Astrocyte of the cerebellum (primary cell): Measurements from ENCODE around the gene PCDHAC2.

Source experiments
- DNase-seq: peaks from one replicate; pipeline ENCODE4 v3.0.0-alpha.2; 2011; ENCODE audit warnings: low read depth
- H3K4me3 ChIP-seq: 2 replicates; pipeline ENCODE4 v1.5.1; 2011; ENCODE audit warnings: mild to moderate bottlenecking, low read depth, low read length, moderate library complexity
- CTCF ChIP-seq: IDR thresholded peaks from 2 replicates; pipeline ENCODE4 v1.5.1; 2012; ENCODE audit warnings: low read length, low read depth, moderate library complexity, mild to moderate bottlenecking; ENCODE audit errors: missing control alignments
- in situ Hi-C: cut with HindIII; loops from 2 replicates; pipeline ENCODE4 v1.10.0; 2017; ENCODE audit warnings: low sequenced_read_pairs

The PCDHAC2 gene

GRCh38 chr5:140978983-140979382, 12.7 kb downstream of the PCDHAC2 start:
- H3K4me3 ChIP-seq: no peak overlapping the region
- in situ Hi-C loops: no loop called here
- no peak for TF ChIP-seq CTCF
- DNase-seq: no peak

GRCh38 chr5:140982083-140982716, 15.9 kb downstream of the PCDHAC2 start:
- TF ChIP-seq CTCF: no peak
- in situ Hi-C loops: no loop called here
- H3K4me3 ChIP-seq: no peak overlapping the region
- no peak for DNase-seq

GRCh38 chr5:140986117-140986521, 19.8 kb downstream of the PCDHAC2 start:
- in situ Hi-C loops: no loop called here
- TF ChIP-seq CTCF: no peak
- DNase-seq: no peak
- H3K4me3 ChIP-seq: no peak overlapping the region

GRCh38 chr5:140988100-140988499, 21.8 kb downstream of the PCDHAC2 start:
- in situ Hi-C loops: no loop called here
- no peak for TF ChIP-seq CTCF
- no peak overlapping the region for H3K4me3 ChIP-seq
- DNase-seq: no peak

GRCh38 chr5:140988608-140989007, 22.3 kb downstream of the PCDHAC2 start:
- no peak overlapping the region for H3K4me3 ChIP-seq
- no peak for TF ChIP-seq CTCF
- in situ Hi-C loops: no loop called here
- DNase-seq: no peak

GRCh38 chr5:140989254-140990020, 23.2 kb downstream of the PCDHAC2 start:
- in situ Hi-C loops: no loop called here
- H3K4me3 ChIP-seq: no peak overlapping the region

More at GRCh38 chr5:140989254-140990020, 23.2 kb downstream of the PCDHAC2 start:
- no peak for TF ChIP-seq CTCF
- DNase-seq: no peak
